ENCODE data around the gene KREMEN2. TPM values are rescaled to one million over a fixed set of nuclear protein-coding genes. Genes with fewer than 3 reads are reported as not detected.

KREMEN2 gene
- polyA plus RNA-seq, 3 donors: 0.09 TPM; not detected in 2

GRCh38 chr16:3012246-3012645 is 48.2 kb downstream of the KREMEN2 start:
- Histone ChIP-seq H3K27ac (ENCODE audit: low read depth in 1 of 2, low read length in 2 of 2) (no peak overlapping the region), H3K9ac (ENCODE audit: insufficient read depth, low read length, poor library complexity, severe bottlenecking) (no peak overlapping the region), H3K27me3 (ENCODE audit: control insufficient read depth in 2 of 2, insufficient read depth in 2 of 2, low read length in 2 of 2) (peaks cover 0 to 35% of the 10 kb centered on the region in 2 donors), H3K4me1 (ENCODE audit: control insufficient read depth in 1 of 2, insufficient read depth in 2 of 2, low read length in 2 of 2) (peaks cover 23 to 30% of the 10 kb centered on the region in 2 donors), H3K36me3 (replicated peaks in 1 of 2; ENCODE audit: control insufficient read depth in 1 of 2, insufficient read depth in 2 of 2, low read length in 2 of 2) (no peaks in the 10 kb centered on the region), H3K4me2 (replicated peaks; ENCODE audit: extremely low read depth, low read length, poor library complexity, severe bottlenecking) (no peak overlapping the region), H3K9me3 (replicated peaks in 1 of 2; ENCODE audit: control insufficient read depth in 1 of 2, insufficient read depth in 1 of 2, low read length in 2 of 2) (no peaks in the 10 kb centered on the region), H3K4me3 (replicated peaks in 1 of 3; ENCODE audit: low read depth in 2 of 3, low read length in 3 of 3) (no peak overlapping the region), H4K20me1 (ENCODE audit: insufficient read depth, low read length) (no peaks in the 10 kb centered on the region), H3K79me2 (ENCODE audit: insufficient read depth, low read length) (no peaks in the 10 kb centered on the region), H2AFZ (ENCODE audit: insufficient read depth, low read depth, low read length, poor library complexity, severe bottlenecking) (no peak overlapping the region)
- 47% methylated on average over 17 of the region's 19 CpGs for WGBS (ENCODE audit: insufficient coverage)
- H3K36me3 Mint-ChIP-seq: no peaks in the 10 kb centered on the region
- peaks cover 0 to 2% (median 0%) of the 10 kb centered on the region in 7 donors for H3K9me3 Mint-ChIP-seq
- H3K4me1 Mint-ChIP-seq: peaks cover 30% of the 10 kb centered on the region
- peak overlapping the region in 1 of 2 donors; percentile 67 for H3K4me3 Mint-ChIP-seq
- intact Hi-C loops (cut with micrococcal nuclease): no loop called here
- DNase-seq: no peak
- H3K27ac Mint-ChIP-seq: no peak overlapping the region
- peaks cover 32 to 47% (median 36%) of the 10 kb centered on the region in 3 donors for H3K27me3 Mint-ChIP-seq (ENCODE audit: low read depth in 3 of 3)
- TF ChIP-seq, protein P1, sequence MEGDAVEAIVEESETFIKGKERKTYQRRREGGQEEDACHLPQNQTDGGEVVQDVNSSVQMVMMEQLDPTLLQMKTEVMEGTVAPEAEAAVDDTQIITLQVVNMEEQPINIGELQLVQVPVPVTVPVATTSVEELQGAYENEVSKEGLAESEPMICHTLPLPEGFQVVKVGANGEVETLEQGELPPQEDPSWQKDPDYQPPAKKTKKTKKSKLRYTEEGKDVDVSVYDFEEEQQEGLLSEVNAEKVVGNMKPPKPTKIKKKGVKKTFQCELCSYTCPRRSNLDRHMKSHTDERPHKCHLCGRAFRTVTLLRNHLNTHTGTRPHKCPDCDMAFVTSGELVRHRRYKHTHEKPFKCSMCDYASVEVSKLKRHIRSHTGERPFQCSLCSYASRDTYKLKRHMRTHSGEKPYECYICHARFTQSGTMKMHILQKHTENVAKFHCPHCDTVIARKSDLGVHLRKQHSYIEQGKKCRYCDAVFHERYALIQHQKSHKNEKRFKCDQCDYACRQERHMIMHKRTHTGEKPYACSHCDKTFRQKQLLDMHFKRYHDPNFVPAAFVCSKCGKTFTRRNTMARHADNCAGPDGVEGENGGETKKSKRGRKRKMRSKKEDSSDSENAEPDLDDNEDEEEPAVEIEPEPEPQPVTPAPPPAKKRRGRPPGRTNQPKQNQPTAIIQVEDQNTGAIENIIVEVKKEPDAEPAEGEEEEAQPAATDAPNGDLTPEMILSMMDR (IDR thresholded peaks at IDR 0.05): no peak

GRCh38 chr16:3012828-3013420 is 48.8 kb downstream of the KREMEN2 start, which contains the start of gene CLDN9:
Gene CLDN9, plus strand, starts transcription at chr16:3012923. Its CDS starts 440 bp downstream, at chr16:3013363.
- Histone ChIP-seq H2AFZ (ENCODE audit: insufficient read depth, low read depth, low read length, poor library complexity, severe bottlenecking) (no peak within 1 kb of the TSS), H3K27ac (ENCODE audit: low read depth in 1 of 2, low read length in 2 of 2) (no peak within 1 kb of the TSS), H3K4me3 (replicated peaks in 1 of 3; ENCODE audit: low read depth in 2 of 3, low read length in 3 of 3) (no peak within 1 kb of the TSS), H3K27me3 (ENCODE audit: control insufficient read depth in 2 of 2, insufficient read depth in 2 of 2, low read length in 2 of 2) (peaks cover 0 to 38% of the 10 kb centered on the region in 2 donors), H3K9me3 (replicated peaks in 1 of 2; ENCODE audit: control insufficient read depth in 1 of 2, insufficient read depth in 1 of 2, low read length in 2 of 2) (no peaks in the 10 kb centered on the region), H3K36me3 (replicated peaks in 1 of 2; ENCODE audit: control insufficient read depth in 1 of 2, insufficient read depth in 2 of 2, low read length in 2 of 2) (no peaks in the 10 kb centered on the region), H4K20me1 (ENCODE audit: insufficient read depth, low read length) (no peaks in the 10 kb centered on the region), H3K4me1 (ENCODE audit: control insufficient read depth in 1 of 2, insufficient read depth in 2 of 2, low read length in 2 of 2) (peaks cover 18 to 25% of the 10 kb centered on the region in 2 donors), H3K4me2 (replicated peaks; ENCODE audit: extremely low read depth, low read length, poor library complexity, severe bottlenecking) (no peak within 1 kb of the TSS), H3K9ac (ENCODE audit: insufficient read depth, low read length, poor library complexity, severe bottlenecking) (no peak within 1 kb of the TSS), H3K79me2 (ENCODE audit: insufficient read depth, low read length) (no peaks in the 10 kb centered on the region)
- Mint-ChIP-seq H3K9me3 (peaks cover 0 to 2% (median 0%) of the 10 kb centered on the region in 7 donors), H3K27me3 (ENCODE audit: low read depth in 3 of 3) (peaks cover 31 to 53% (median 37%) of the 10 kb centered on the region in 3 donors), H3K4me3 (peak within 1 kb of the TSS in 1 of 2 donors; percentile 67), H3K27ac (no peak within 1 kb of the TSS), H3K4me1 (peaks cover 23% of the 10 kb centered on the region), H3K36me3 (no peaks in the 10 kb centered on the region)
- TF ChIP-seq, protein P1 (IDR thresholded peaks at IDR 0.05): no peak
- no peak for DNase-seq
- intact Hi-C loops (cut with micrococcal nuclease): no loop called here
- WGBS (ENCODE audit: insufficient coverage): 65% methylated on average over 21 of the region's 27 CpGs
